DND-41 (cell line): ENCODE measurements around the gene BPIFA2.

Experiments used
- ATAC-seq: fragments of 200-7000 bp; cut with Tn5 transposase; 3 replicates; pipeline ENCODE4 v1.9.1; 2021; ENCODE audit warnings: low read depth; ENCODE audit not compliant: insufficient read depth
- DNase-seq: peaks from one replicate; pipeline ENCODE4 v3.0.0-alpha.2; 2020
- H2AFZ ChIP-seq: 2 replicates; pipeline ENCODE4 v1.6.0; 2012; ENCODE audit warnings: low read depth, low read length
- H3K27ac ChIP-seq: 2 replicates; pipeline ENCODE4 v1.5.1; 2012; ENCODE audit warnings: low read length, inconsistent platforms
- H3K27me3 ChIP-seq: fragments of 200-600 bp; sonication (generic); 2 replicates; pipeline ENCODE4 v1.6.0; 2012; ENCODE audit warnings: low read length, mild to moderate bottlenecking, inconsistent platforms; ENCODE audit not compliant: insufficient read depth, poor library complexity
- H3K36me3 ChIP-seq: 2 replicates; pipeline ENCODE4 v1.5.1; 2012; ENCODE audit warnings: low read length, inconsistent platforms; ENCODE audit not compliant: insufficient read depth
- H3K4me1 ChIP-seq: 2 replicates; pipeline ENCODE4 v1.5.1; 2012; ENCODE audit warnings: mild to moderate bottlenecking, low read length; ENCODE audit not compliant: insufficient read depth
- H3K4me2 ChIP-seq: 2 replicates; pipeline ENCODE4 v1.6.0; 2012; ENCODE audit warnings: mild to moderate bottlenecking, moderate library complexity, low read length, inconsistent platforms; ENCODE audit not compliant: insufficient read depth
- H3K4me3 ChIP-seq, 2 experiments: fragments of 200-600 bp in 1 of 2; shearing (Covaris generic) in 1 of 2; 2 replicates each; pipeline ENCODE4 v1.5.1; 2012 to 2016; ENCODE audit warnings: inconsistent platforms in 2 of 2, low read length in 2 of 2, mild to moderate bottlenecking in 2 of 2, low read depth in 1 of 2, moderate library complexity in 1 of 2
- H3K79me2 ChIP-seq: 2 replicates; pipeline ENCODE4 v1.6.0; 2012; ENCODE audit warnings: low read length, inconsistent platforms; ENCODE audit not compliant: insufficient read depth
- H3K9ac ChIP-seq: 2 replicates; pipeline ENCODE4 v1.6.0; 2012; ENCODE audit warnings: low read depth, mild to moderate bottlenecking, inconsistent platforms, low read length, moderate library complexity
- H3K9me3 ChIP-seq: 2 replicates; pipeline ENCODE4 v1.5.1; 2012; ENCODE audit warnings: low read length, moderate library complexity, mild to moderate bottlenecking, inconsistent platforms; ENCODE audit not compliant: insufficient read depth, severe bottlenecking
- H4K20me1 ChIP-seq: 2 replicates; pipeline ENCODE4 v1.6.0; 2012; ENCODE audit warnings: low read length; ENCODE audit not compliant: insufficient read depth
- EZH2 ChIP-seq: IDR thresholded peaks from 3 replicates; pipeline ENCODE4 v1.6.1; 2012; ENCODE audit warnings: borderline replicate concordance, low read depth, mild to moderate bottlenecking, moderate library complexity, low read length, inconsistent platforms; ENCODE audit not compliant: severe bottlenecking
- TF ChIP-seq, protein P1 (sequence below): IDR thresholded peaks from 2 replicates; pipeline ENCODE4 v1.5.1; 2012; ENCODE audit warnings: borderline replicate concordance, low read length, moderate library complexity, mild to moderate bottlenecking; ENCODE audit not compliant: poor library complexity, severe bottlenecking; ENCODE audit errors: extremely low read depth

BPIFA2 gene

DNA sequence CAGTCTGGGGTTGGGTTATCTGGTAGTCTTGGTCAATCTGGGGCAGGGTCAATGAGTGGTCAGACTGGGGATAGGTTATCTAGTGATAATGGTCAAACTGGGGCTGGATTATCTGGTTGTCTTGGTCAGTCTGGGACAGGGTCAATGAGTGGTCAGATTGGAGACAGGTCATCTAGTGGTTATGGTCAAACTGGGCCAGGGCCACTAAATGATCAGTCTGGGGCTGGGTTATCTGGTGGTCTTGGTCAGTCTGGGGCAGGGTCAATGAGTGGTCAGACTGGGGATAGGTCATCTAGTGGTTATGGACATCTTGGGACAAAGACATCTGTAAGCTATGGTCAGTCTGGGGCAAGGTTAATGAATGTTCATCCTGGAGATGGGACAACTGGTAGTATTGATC lies 28.5 kb upstream of the BPIFA2 start:
- DNase-seq (no peak), ATAC-seq (no peak)
- no peak for TF ChIP-seq EZH2
- TF ChIP-seq, protein P1, sequence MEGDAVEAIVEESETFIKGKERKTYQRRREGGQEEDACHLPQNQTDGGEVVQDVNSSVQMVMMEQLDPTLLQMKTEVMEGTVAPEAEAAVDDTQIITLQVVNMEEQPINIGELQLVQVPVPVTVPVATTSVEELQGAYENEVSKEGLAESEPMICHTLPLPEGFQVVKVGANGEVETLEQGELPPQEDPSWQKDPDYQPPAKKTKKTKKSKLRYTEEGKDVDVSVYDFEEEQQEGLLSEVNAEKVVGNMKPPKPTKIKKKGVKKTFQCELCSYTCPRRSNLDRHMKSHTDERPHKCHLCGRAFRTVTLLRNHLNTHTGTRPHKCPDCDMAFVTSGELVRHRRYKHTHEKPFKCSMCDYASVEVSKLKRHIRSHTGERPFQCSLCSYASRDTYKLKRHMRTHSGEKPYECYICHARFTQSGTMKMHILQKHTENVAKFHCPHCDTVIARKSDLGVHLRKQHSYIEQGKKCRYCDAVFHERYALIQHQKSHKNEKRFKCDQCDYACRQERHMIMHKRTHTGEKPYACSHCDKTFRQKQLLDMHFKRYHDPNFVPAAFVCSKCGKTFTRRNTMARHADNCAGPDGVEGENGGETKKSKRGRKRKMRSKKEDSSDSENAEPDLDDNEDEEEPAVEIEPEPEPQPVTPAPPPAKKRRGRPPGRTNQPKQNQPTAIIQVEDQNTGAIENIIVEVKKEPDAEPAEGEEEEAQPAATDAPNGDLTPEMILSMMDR = no peak
- Histone ChIP-seq H4K20me1 (no peaks in the 10 kb centered on the region), H3K36me3 (no peaks in the 10 kb centered on the region), H2AFZ (no peak overlapping the region), H3K27me3 (no peaks in the 10 kb centered on the region), H3K4me1 (no peaks in the 10 kb centered on the region), H3K9ac (no peak overlapping the region), H3K27ac (no peak overlapping the region), H3K4me3 (no peak overlapping the region), H3K4me2 (no peak overlapping the region), H3K9me3 (no peaks in the 10 kb centered on the region), H3K79me2 (no peaks in the 10 kb centered on the region)

DNA sequence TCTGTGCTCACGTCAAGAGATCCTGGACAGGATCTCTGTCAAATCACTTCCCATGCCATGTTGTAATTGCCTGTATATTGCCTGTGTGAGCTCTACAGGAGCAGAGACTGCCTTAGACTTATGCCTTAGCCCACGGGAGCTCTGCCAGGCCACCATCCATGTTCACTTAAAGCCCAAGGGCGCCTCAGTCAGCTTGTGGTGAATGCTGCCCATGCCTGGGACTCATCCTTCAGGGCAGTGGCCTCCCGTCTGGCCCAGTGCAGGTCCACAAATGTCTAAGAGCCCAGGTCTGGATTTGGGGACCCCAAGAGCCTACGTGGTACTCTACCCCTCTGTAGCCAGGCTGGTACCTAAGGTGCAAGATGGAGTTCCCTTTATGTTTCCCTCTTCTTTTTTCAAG lies 22.4 kb upstream of the BPIFA2 start:
- DNase-seq (no peak), ATAC-seq (no peak)
- H4K20me1 ChIP-seq = no peaks in the 10 kb centered on the region
- no peaks in the 10 kb centered on the region for H3K9me3 ChIP-seq
- H3K79me2 ChIP-seq = no peaks in the 10 kb centered on the region
- no peak overlapping the region for H2AFZ ChIP-seq
- no peaks in the 10 kb centered on the region for H3K4me1 ChIP-seq
- no peak overlapping the region for H3K4me3 ChIP-seq
- peaks cover 8% of the 10 kb centered on the region for H3K27me3 ChIP-seq
- no peak overlapping the region for H3K4me2 ChIP-seq
- no peak overlapping the region for H3K9ac ChIP-seq
- TF ChIP-seq, protein P1 = no peak
- no peak for TF ChIP-seq EZH2
- H3K36me3 ChIP-seq = no peaks in the 10 kb centered on the region
- H3K27ac ChIP-seq = no peak overlapping the region

DNA sequence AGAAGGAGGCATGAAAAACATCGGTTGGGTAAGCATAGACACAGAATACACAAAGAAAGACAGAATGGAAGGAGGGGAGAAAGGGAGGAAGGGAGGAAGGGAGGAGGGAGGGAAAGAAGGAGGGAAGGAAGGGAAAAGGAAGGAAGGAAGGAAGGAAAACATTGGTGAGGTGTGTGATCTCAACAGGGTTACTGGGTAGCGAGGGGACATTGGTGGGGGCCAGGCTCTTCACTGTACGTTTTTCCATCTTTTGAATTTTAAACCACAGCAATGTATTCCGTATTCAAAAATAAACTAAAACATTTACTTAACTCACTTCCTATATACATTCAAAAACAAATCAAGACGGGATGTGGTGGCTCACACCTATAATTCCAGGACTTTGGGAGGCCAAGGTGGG lies 20.7 kb upstream of the BPIFA2 start:
- no peaks in the 10 kb centered on the region for H3K4me1 ChIP-seq
- no peak overlapping the region for H3K4me2 ChIP-seq
- no peak overlapping the region for H3K27ac ChIP-seq
- ATAC-seq (no peak), DNase-seq (no peak)
- TF ChIP-seq, protein P1 = no peak
- H4K20me1 ChIP-seq = no peaks in the 10 kb centered on the region
- peaks cover 8% of the 10 kb centered on the region for H3K27me3 ChIP-seq
- H3K9me3 ChIP-seq = no peaks in the 10 kb centered on the region
- H3K4me3 ChIP-seq = no peak overlapping the region
- no peak overlapping the region for H2AFZ ChIP-seq
- no peaks in the 10 kb centered on the region for H3K36me3 ChIP-seq
- H3K9ac ChIP-seq = no peak overlapping the region
- H3K79me2 ChIP-seq = no peaks in the 10 kb centered on the region

DNA sequence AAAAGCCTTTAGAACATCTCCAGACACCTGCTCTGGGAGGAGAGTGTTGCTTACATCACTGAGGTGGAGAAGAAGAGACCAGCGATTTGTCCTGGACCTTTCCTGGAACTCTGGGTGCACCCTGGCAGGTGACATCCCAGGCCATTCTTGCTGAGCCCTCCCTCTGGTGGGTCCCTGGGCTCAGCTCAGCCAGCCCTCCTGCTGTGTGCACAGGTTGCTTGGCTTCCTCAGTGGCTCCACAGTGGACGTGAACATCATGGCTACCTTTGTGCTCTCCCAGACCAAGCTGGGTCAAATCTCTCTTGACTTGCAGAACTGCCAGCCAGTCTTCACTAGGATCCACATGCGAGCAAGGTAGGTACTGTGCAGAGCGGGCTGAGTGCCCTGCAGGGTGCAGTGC lies 19.9 kb upstream of the BPIFA2 start:
- H3K4me2 ChIP-seq = no peak overlapping the region
- TF ChIP-seq EZH2 = no peak
- TF ChIP-seq, protein P1 = no peak
- no peaks in the 10 kb centered on the region for H3K4me1 ChIP-seq
- no peaks in the 10 kb centered on the region for H4K20me1 ChIP-seq
- DNase-seq (no peak), ATAC-seq (no peak)
- H3K79me2 ChIP-seq = no peaks in the 10 kb centered on the region
- H2AFZ ChIP-seq = no peak overlapping the region
- no peak overlapping the region for H3K27ac ChIP-seq
- H3K4me3 ChIP-seq = no peak overlapping the region
- no peak overlapping the region for H3K9ac ChIP-seq
- no peaks in the 10 kb centered on the region for H3K9me3 ChIP-seq
- peaks cover 8% of the 10 kb centered on the region for H3K27me3 ChIP-seq
- H3K36me3 ChIP-seq = no peaks in the 10 kb centered on the region
